ENCODE results near the gene CYB5D1.

Gene CYB5D1

GRCh38 chr17:7818746-7819645 is 38.8 kb upstream of the CYB5D1 start:
- TF ChIP-seq REST (IDR thresholded peaks at IDR 0.05; ENCODE audit: insufficient replicate concordance, low read depth): no peak
- TF ChIP-seq CTCF (IDR thresholded peaks at IDR 0.05; ENCODE audit: insufficient read depth, low read length): no peak
- TF ChIP-seq GABPA (IDR thresholded peaks at IDR 0.05; ENCODE audit: low read depth): no peak
- TF ChIP-seq POLR2AphosphoS5 (IDR thresholded peaks at IDR 0.05; ENCODE audit: low read depth): no peak
- TF ChIP-seq SPI1 (IDR thresholded peaks at IDR 0.05; ENCODE audit: borderline replicate concordance, low read depth): no peak
- Histone ChIP-seq H3K4me3 (replicated peaks; ENCODE audit: insufficient read depth, low read length) (no peak overlapping the region), H3K27ac (replicated peaks) (no peak overlapping the region), H3K27me3 (ENCODE audit: insufficient read depth, poor library complexity, severe bottlenecking) (no peaks in the 10 kb centered on the region)
- DNase-seq (ENCODE audit: low read depth in 1 of 2, low spot score in 1 of 2): no peak

GRCh38 chr17:7820231-7820630 is 37.6 kb upstream of the CYB5D1 start:
- TF ChIP-seq POLR2AphosphoS5 (IDR thresholded peaks at IDR 0.05; ENCODE audit: low read depth) (no peak), SPI1 (IDR thresholded peaks at IDR 0.05; ENCODE audit: borderline replicate concordance, low read depth) (no peak), GABPA (IDR thresholded peaks at IDR 0.05; ENCODE audit: low read depth) (no peak), REST (IDR thresholded peaks at IDR 0.05; ENCODE audit: insufficient replicate concordance, low read depth) (no peak), CTCF (IDR thresholded peaks at IDR 0.05; ENCODE audit: insufficient read depth, low read length) (no peak)
- no peak overlapping the region for H3K4me3 ChIP-seq (replicated peaks; ENCODE audit: insufficient read depth, low read length)
- no peak overlapping the region for H3K27ac ChIP-seq (replicated peaks)
- no peaks in the 10 kb centered on the region for H3K27me3 ChIP-seq (ENCODE audit: insufficient read depth, poor library complexity, severe bottlenecking)
- DNase-seq (ENCODE audit: low read depth in 1 of 2, low spot score in 1 of 2): no peak

GRCh38 chr17:7822126-7822525 is 35.7 kb upstream of the CYB5D1 start:
- TF ChIP-seq GABPA (IDR thresholded peaks at IDR 0.05; ENCODE audit: low read depth) (no peak), POLR2AphosphoS5 (IDR thresholded peaks at IDR 0.05; ENCODE audit: low read depth) (no peak), REST (IDR thresholded peaks at IDR 0.05; ENCODE audit: insufficient replicate concordance, low read depth) (no peak), CTCF (IDR thresholded peaks at IDR 0.05; ENCODE audit: insufficient read depth, low read length) (no peak), SPI1 (IDR thresholded peaks at IDR 0.05; ENCODE audit: borderline replicate concordance, low read depth) (no peak)
- H3K27ac ChIP-seq (replicated peaks): no peak overlapping the region
- H3K4me3 ChIP-seq (replicated peaks; ENCODE audit: insufficient read depth, low read length): no peak overlapping the region
- DNase-seq (ENCODE audit: low read depth in 1 of 2, low spot score in 1 of 2): no peak
- no peaks in the 10 kb centered on the region for H3K27me3 ChIP-seq (ENCODE audit: insufficient read depth, poor library complexity, severe bottlenecking)

Measured in HL-60 (cell line).